ENCODE measurements around the gene BEST3.

DNA sequence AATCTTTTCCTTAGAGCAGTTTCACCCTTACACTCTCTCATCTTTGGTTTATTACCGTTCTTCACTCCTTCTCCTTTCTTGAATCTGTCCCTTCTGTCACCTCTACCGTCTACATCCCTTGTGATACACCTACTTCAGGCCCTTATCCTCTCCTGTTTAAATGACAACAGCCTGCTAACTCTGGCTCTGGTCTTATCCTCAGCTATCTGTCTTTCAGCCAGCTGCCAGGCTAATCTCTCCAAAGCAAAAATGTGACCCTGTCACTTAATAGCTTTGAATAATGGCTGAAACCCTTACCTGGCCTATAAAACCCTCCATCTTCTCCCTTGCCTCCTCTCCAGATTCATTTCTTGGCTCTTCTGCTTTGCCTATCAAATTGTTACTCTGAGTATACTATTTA is 32.3 kb downstream of the BEST3 start:
- TF ChIP-seq MXI1 (IDR thresholded peaks at IDR 0.05; ENCODE audit: borderline replicate concordance, low read depth, low read length) = no peak
- TF ChIP-seq, protein P1, sequence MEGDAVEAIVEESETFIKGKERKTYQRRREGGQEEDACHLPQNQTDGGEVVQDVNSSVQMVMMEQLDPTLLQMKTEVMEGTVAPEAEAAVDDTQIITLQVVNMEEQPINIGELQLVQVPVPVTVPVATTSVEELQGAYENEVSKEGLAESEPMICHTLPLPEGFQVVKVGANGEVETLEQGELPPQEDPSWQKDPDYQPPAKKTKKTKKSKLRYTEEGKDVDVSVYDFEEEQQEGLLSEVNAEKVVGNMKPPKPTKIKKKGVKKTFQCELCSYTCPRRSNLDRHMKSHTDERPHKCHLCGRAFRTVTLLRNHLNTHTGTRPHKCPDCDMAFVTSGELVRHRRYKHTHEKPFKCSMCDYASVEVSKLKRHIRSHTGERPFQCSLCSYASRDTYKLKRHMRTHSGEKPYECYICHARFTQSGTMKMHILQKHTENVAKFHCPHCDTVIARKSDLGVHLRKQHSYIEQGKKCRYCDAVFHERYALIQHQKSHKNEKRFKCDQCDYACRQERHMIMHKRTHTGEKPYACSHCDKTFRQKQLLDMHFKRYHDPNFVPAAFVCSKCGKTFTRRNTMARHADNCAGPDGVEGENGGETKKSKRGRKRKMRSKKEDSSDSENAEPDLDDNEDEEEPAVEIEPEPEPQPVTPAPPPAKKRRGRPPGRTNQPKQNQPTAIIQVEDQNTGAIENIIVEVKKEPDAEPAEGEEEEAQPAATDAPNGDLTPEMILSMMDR (conservative IDR thresholded peaks at IDR 0.05; ENCODE audit: low read depth, low read length) = no peak
- TF ChIP-seq POLR2A (IDR thresholded peaks at IDR 0.05; ENCODE audit: low read depth, low read length) = no peak
- TF ChIP-seq MAZ (IDR thresholded peaks at IDR 0.05; ENCODE audit: borderline replicate concordance, low read depth, low read length) = no peak
- TF ChIP-seq, protein P2, sequence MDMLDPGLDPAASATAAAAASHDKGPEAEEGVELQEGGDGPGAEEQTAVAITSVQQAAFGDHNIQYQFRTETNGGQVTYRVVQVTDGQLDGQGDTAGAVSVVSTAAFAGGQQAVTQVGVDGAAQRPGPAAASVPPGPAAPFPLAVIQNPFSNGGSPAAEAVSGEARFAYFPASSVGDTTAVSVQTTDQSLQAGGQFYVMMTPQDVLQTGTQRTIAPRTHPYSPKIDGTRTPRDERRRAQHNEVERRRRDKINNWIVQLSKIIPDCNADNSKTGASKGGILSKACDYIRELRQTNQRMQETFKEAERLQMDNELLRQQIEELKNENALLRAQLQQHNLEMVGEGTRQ (IDR thresholded peaks at IDR 0.05; ENCODE audit: low read depth, low read length) = no peak
- TF ChIP-seq RAD21 (IDR thresholded peaks at IDR 0.05; ENCODE audit: low read length) = no peak
- no peak for TF ChIP-seq BHLHE40 (IDR thresholded peaks at IDR 0.05; ENCODE audit: low read depth, low read length)
- no peak for TF ChIP-seq SMC3 (IDR thresholded peaks at IDR 0.05; ENCODE audit: low read depth, low read length)
- no peak for TF ChIP-seq MAFK (IDR thresholded peaks at IDR 0.05; ENCODE audit: low read depth, low read length)
- TF ChIP-seq RCOR1 (IDR thresholded peaks at IDR 0.05; ENCODE audit: insufficient replicate concordance, low read length) = no peak
- TF ChIP-seq RFX5 (IDR thresholded peaks at IDR 0.05; ENCODE audit: low read depth, low read length) = no peak
- TF ChIP-seq FOS (IDR thresholded peaks at IDR 0.05; ENCODE audit: low read depth, low read length) = no peak

Measured in IMR-90 (cell line).